Panc1 (cell line): ENCODE data around the gene CSN1S1. TPM values are rescaled to one million over a fixed set of nuclear protein-coding genes. Genes with fewer than 3 reads are reported as not detected.

ENCODE experiments used
- ATAC-seq: fragments of 200-7000 bp; cut with Tn5 transposase; 2 replicates; pipeline ENCODE4 v1.9.1; 2020; ENCODE audit warnings: mild to moderate bottlenecking, moderate library complexity
- BruUV-seq: library from RNA; stranded (reverse); fragments of 400-500 nt; replicated peaks from 2 replicates; lab custom pipeline; 2021; lab: Mats Ljungman, UMichigan
- CTCF ChIA-PET: fragments of 300-600 bp; sonication (Branson Sonifier 250); formaldehyde crosslinking; loops from one replicate; lab custom pipeline; 2022; ENCODE audit warnings: antibody characterized with exemption; lab: Charles Lee
- POLR2A ChIA-PET: fragments of 300-600 bp; sonication (Branson Sonifier 250); formaldehyde crosslinking; loops from one replicate; lab custom pipeline; 2022; ENCODE audit warnings: antibody characterized with exemption; lab: Charles Lee
- DNase-seq: peaks from one replicate; pipeline ENCODE4 v3.0.0-alpha.2; 2010; ENCODE audit warnings: low read depth, low spot score
- H3K27ac ChIP-seq: 2 replicates; pipeline ENCODE4 v1.5.1; 2011; ENCODE audit warnings: mild to moderate bottlenecking, low read length, inconsistent platforms
- H3K27me3 ChIP-seq: fragments of 200-500 bp; sonication (Bioruptor generic); 2 replicates; pipeline ENCODE4 v1.6.0; 2014; ENCODE audit warnings: low read length, inconsistent platforms; ENCODE audit not compliant: control insufficient read depth, insufficient read depth
- H3K36me3 ChIP-seq: fragments of 200-500 bp; sonication (Bioruptor generic); 2 replicates; pipeline ENCODE4 v1.5.1; 2014; ENCODE audit warnings: inconsistent platforms, mild to moderate bottlenecking, low read length, moderate library complexity; ENCODE audit not compliant: control insufficient read depth, insufficient read depth
- H3K4me1 ChIP-seq: 2 replicates; pipeline ENCODE4 v1.5.1; 2011; ENCODE audit warnings: inconsistent platforms, mild to moderate bottlenecking, low read length, moderate library complexity; ENCODE audit not compliant: control insufficient read depth, insufficient read depth
- H3K4me3 ChIP-seq, 2 experiments: 2 replicates each; pipeline ENCODE4 v1.5.1; 2011 to 2012; ENCODE audit warnings: low read depth in 2 of 2, low read length in 2 of 2, mild to moderate bottlenecking in 2 of 2, inconsistent platforms in 1 of 2, moderate library complexity in 1 of 2
- H3K9me3 ChIP-seq: fragments of 200-500 bp; sonication (Bioruptor generic); 2 replicates; pipeline ENCODE4 v1.5.1; 2014; ENCODE audit warnings: low read depth, mild to moderate bottlenecking, inconsistent platforms, low read length, moderate library complexity; ENCODE audit not compliant: control insufficient read depth, insufficient read depth
- POLR2AphosphoS5 ChIP-seq: IDR thresholded peaks from 2 replicates; pipeline ENCODE4 v1.6.1; 2012; ENCODE audit warnings: mild to moderate bottlenecking, low read depth, low read length, moderate library complexity
- SIN3A ChIP-seq: IDR thresholded peaks from 2 replicates; pipeline ENCODE4 v1.6.1; 2012; ENCODE audit warnings: low read depth, mild to moderate bottlenecking, low read length, moderate library complexity, borderline replicate concordance; ENCODE audit not compliant: insufficient read depth
- TCF7L2 ChIP-seq: IDR thresholded peaks from 2 replicates; pipeline ENCODE4 v1.6.1; 2011; ENCODE audit warnings: mild to moderate bottlenecking, low read depth, low read length, inconsistent platforms
- in situ Hi-C: cut with HindIII; loops from 2 replicates; pipeline ENCODE4 v1.10.0; 2016; ENCODE audit warnings: low sequenced_read_pairs, low pct_unique_long_range_greater_than_20kb
- intact Hi-C: fragments of 100-400 bp; cut with micrococcal nuclease; formaldehyde crosslinking; loops from one replicate; pipeline ENCODE4 v1.10.0; 2022; ENCODE audit not compliant: unreplicated experiment
- total RNA-seq: library from RNA; stranded (reverse); gene quantifications from one replicate; pipeline ENCODE4 v1.2.1, GENCODE V29; 2021; ENCODE audit not compliant: unreplicated experiment
- TF ChIP-seq, protein P1 (sequence below): fragments of 450-650 bp; IDR thresholded peaks from 2 replicates; pipeline ENCODE4 v1.5.1; 2017; ENCODE audit warnings: mild to moderate bottlenecking
- TF ChIP-seq, protein P2 (sequence below), 2 experiments: IDR thresholded peaks; 2 replicates each; pipeline ENCODE4 v1.6.1; 2011 to 2012; ENCODE audit warnings: low read depth in 2 of 2, control low read depth in 1 of 2, low read length in 1 of 2, mild to moderate bottlenecking in 1 of 2, moderate library complexity in 1 of 2; ENCODE audit not compliant: insufficient read depth in 1 of 2

The CSN1S1 gene
- total RNA-seq, 1 experiment from 2014 or later, result not detected

DNA sequence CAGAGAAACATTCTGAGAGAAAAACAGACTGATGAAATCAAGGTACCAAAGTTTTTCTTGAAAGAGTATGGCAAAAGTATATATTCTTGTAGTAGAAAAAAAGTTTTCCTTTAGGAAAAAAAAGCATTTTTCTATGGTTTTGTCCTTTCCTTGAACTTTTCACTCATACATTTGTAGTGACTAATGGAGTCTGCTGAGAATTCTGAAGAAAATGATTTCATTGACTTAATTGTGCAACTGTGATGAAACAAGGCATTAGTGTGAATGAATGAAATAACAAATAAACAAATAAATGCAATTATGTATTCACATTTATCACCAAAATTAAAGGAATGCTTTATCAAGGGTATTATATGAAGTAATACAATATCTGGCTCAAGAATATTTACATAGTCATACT is 5.7 kb downstream of the CSN1S1 start:
- no peak for DNase-seq

DNA sequence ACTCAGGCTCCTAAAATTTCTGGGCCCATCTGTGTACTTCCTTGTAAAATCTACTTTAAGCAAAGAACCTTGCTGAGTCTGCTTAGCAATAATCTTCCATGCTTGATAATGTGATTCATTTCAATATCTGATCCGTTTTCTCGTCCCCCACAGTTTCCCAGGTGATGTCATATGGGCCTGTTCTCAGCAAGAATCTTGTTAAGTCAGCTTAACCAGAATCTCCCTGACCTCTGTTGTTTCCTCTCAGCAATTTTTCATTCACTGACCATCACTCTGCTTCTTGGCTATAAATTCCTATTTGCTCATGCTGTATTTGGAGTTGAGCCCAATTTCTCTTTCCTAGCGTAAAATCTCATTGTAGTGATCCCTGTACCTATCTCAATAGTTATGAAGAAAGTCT is 20.7 kb downstream of the CSN1S1 start:
- BruUV-seq, result no TSS peak
- DNase-seq, result no peak
- Histone ChIP-seq H3K27me3 (no peaks in the 10 kb centered on the region), H3K9me3 (no peaks in the 10 kb centered on the region), H3K27ac (no peak overlapping the region), H3K4me1 (no peaks in the 10 kb centered on the region), H3K36me3 (no peaks in the 10 kb centered on the region), H3K4me3 (no peak overlapping the region)
- ChIA-PET CTCF (no interaction called here), POLR2A (no interaction called here)
- in situ Hi-C loops, result no loop called here
- ATAC-seq, result no peak
- TF ChIP-seq SIN3A (no peak), TCF7L2 (no peak), POLR2AphosphoS5 (no peak)
- TF ChIP-seq, protein P1, sequence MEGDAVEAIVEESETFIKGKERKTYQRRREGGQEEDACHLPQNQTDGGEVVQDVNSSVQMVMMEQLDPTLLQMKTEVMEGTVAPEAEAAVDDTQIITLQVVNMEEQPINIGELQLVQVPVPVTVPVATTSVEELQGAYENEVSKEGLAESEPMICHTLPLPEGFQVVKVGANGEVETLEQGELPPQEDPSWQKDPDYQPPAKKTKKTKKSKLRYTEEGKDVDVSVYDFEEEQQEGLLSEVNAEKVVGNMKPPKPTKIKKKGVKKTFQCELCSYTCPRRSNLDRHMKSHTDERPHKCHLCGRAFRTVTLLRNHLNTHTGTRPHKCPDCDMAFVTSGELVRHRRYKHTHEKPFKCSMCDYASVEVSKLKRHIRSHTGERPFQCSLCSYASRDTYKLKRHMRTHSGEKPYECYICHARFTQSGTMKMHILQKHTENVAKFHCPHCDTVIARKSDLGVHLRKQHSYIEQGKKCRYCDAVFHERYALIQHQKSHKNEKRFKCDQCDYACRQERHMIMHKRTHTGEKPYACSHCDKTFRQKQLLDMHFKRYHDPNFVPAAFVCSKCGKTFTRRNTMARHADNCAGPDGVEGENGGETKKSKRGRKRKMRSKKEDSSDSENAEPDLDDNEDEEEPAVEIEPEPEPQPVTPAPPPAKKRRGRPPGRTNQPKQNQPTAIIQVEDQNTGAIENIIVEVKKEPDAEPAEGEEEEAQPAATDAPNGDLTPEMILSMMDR, result no peak
- TF ChIP-seq, protein P2, sequence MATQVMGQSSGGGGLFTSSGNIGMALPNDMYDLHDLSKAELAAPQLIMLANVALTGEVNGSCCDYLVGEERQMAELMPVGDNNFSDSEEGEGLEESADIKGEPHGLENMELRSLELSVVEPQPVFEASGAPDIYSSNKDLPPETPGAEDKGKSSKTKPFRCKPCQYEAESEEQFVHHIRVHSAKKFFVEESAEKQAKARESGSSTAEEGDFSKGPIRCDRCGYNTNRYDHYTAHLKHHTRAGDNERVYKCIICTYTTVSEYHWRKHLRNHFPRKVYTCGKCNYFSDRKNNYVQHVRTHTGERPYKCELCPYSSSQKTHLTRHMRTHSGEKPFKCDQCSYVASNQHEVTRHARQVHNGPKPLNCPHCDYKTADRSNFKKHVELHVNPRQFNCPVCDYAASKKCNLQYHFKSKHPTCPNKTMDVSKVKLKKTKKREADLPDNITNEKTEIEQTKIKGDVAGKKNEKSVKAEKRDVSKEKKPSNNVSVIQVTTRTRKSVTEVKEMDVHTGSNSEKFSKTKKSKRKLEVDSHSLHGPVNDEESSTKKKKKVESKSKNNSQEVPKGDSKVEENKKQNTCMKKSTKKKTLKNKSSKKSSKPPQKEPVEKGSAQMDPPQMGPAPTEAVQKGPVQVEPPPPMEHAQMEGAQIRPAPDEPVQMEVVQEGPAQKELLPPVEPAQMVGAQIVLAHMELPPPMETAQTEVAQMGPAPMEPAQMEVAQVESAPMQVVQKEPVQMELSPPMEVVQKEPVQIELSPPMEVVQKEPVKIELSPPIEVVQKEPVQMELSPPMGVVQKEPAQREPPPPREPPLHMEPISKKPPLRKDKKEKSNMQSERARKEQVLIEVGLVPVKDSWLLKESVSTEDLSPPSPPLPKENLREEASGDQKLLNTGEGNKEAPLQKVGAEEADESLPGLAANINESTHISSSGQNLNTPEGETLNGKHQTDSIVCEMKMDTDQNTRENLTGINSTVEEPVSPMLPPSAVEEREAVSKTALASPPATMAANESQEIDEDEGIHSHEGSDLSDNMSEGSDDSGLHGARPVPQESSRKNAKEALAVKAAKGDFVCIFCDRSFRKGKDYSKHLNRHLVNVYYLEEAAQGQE (IDR thresholded peaks at IDR 0.05; ENCODE audit: insufficient read depth in 1 of 2, low read depth in 2 of 2, low read length in 1 of 2), result no peak
- intact Hi-C loops, result no loop called here

More for the DNA sequence above, 5.7 kb downstream of the CSN1S1 start:
- intact Hi-C loops, result no loop called here
- Histone ChIP-seq H3K27me3 (no peaks in the 10 kb centered on the region), H3K4me1 (no peaks in the 10 kb centered on the region), H3K36me3 (no peaks in the 10 kb centered on the region; the same call in 1 of the 2 replicates), H3K4me3 (no peak overlapping the region), H3K27ac (no peak overlapping the region), H3K9me3 (no peaks in the 10 kb centered on the region)
- no TSS peak for BruUV-seq
- no peak for ATAC-seq
- ChIA-PET CTCF (no interaction called here), POLR2A (no interaction called here)
- in situ Hi-C loops, result no loop called here
- no peak for TF ChIP-seq SIN3A
- no peak for TF ChIP-seq POLR2AphosphoS5
- TF ChIP-seq, protein P2 (IDR thresholded peaks at IDR 0.05; ENCODE audit: insufficient read depth in 1 of 2, low read depth in 2 of 2, low read length in 1 of 2), result no peak
- TF ChIP-seq, protein P1, result no peak
- no peak for TF ChIP-seq TCF7L2
